GM18499 (cell line): ENCODE measurements around the gene TESMIN.

Source experiments
- ATAC-seq: cut with Tn5 transposase; IDR thresholded peaks from one replicate; pipeline ENCODE4 v1.9.1; 2021; ENCODE audit warnings: moderate number of reproducible peaks; ENCODE audit not compliant: insufficient read depth, unreplicated experiment

The TESMIN gene, protein sequence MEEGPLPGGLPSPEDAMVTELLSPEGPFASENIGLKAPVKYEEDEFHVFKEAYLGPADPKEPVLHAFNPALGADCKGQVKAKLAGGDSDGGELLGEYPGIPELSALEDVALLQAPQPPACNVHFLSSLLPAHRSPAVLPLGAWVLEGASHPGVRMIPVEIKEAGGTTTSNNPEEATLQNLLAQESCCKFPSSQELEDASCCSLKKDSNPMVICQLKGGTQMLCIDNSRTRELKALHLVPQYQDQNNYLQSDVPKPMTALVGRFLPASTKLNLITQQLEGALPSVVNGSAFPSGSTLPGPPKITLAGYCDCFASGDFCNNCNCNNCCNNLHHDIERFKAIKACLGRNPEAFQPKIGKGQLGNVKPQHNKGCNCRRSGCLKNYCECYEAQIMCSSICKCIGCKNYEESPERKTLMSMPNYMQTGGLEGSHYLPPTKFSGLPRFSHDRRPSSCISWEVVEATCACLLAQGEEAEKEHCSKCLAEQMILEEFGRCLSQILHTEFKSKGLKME

DNA sequence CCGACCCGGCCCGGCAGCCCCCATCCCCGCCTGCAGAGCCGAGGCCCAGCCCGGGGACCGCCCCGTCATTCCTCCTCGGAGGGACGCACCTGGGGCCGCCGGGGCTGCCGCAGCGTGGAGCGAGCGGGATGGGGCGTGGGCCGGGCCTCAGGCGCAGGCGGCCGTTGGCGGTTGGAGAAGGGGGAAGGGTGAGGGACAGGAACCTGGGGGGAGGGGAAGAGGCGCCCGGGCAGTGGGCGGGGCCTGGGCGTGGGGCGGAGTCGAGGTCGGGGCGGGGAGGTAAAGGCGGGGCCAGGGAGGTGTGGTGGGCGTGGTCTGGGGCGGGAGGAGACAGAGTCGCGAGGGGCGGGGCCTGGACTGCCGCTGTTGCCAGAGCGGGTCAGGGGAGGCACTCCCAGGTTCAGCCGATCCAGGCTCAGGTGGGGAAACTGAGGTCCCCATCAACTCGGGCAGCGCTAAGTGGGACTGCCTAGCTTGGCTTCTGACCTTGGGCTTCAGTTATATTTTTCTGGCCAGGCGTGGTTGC, at the start of gene TESMIN:
Gene TESMIN (minus strand): TSS at position 190 of the 526 bp plus-strand sequence. CDS start 860 bp downstream, outside the sequence.
- ATAC-seq, result no peak

DNA sequence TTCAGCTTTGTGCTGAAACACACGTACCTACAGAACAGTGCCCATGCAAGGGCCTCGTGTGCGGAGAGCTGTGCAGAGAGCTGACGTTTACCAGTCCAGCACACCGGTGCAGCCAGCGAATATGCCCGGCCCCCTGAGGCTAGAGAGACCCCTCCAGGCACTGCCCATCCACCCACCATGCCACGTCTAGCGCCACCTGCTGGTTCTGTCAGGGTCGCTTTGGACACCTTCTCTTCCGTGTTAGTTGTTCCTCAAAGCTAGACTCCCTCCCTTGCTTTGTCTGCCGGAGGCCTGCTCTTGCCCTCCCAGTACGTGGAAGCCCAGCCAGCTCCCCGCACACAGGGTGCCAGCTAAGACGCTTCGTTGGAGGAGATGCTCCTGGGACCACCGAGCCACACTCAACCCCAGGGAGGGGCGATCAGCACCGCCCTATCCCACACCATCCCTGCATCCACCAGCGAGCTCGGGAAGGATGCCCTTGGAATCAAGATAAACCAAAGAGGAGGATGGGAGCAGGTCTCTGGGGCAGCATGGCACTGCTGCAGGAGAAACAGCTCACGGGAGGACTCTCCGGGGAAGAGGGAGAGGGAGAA, 47.0 kb upstream of the TESMIN start:
- ATAC-seq, result no peak

DNA sequence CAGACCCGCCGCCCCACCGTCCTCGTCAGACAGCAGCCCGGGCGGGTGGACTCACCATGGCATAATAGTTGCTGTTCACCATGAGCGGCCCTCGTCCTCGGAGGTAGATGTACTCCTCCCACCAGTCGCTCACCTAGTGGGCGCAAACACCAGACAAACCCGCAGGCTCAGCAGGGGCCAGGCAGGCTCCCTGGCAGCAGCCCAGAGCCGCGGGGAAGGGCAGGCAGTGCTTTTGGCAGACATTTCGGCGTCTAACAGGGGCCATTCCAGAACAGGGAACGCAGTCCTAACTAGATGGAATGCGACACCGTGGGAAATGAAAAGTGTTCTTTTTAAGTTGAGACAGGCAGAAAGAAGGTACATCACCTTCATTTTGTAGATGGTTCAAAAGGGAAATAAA, 45.5 kb upstream of the TESMIN start:
- ATAC-seq, result no peak

DNA sequence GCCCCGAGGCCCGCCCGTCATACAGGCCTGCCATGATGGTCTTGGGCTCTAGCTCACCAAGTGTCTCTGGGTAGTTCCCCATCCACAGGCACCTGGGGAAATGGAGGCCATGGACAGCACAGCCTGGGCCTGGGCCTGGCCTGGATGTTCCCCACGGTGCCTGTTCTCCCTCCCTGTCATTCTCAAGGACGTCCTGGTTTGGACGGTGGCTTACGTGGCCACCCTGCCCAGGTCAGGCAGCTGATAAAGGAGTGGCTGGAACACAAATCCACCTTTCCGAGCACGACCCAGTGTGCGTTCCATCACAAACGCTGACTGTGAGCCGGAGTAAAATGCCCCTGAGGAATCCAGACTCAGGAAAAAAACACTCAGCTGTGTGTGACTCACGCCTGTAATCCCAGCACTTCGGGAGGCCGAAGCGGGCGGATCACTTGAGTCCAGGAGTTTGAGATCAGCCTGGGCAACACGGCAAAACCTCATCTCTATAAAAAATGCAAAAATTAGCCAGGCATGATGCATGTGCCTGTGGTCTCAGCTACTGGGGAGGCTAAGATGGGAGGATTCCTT, 41.2 kb upstream of the TESMIN start:
- no peak for ATAC-seq

DNA sequence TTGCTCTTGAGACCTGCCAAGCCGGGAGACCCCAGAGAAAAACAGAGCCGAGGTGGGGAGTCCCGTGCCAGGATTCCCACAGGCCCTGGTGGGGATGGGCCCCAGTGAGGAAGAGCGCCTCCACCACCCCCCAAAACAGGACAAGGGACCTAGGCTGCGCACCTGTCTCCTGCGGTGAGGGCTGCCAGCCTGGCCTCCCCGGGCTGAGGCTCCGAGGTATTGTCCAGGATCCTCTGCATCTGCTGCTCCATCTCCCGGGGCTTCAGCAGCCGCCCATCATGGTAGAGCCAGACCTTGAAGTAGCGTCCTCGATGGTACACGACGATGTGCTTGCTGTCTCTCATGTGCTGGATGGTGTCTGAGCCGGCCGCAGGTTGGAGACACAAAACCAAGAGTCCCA, 33.3 kb upstream of the TESMIN start:
- ATAC-seq, result no peak

- ATAC-seq, result no peak
Measured at GRCh38 chr11:68783216-68783821, 32.0 kb upstream of the TESMIN start.

GRCh38 chr11:68782711-68783110, 31.4 kb upstream of the TESMIN start:
- ATAC-seq, result no peak

DNA sequence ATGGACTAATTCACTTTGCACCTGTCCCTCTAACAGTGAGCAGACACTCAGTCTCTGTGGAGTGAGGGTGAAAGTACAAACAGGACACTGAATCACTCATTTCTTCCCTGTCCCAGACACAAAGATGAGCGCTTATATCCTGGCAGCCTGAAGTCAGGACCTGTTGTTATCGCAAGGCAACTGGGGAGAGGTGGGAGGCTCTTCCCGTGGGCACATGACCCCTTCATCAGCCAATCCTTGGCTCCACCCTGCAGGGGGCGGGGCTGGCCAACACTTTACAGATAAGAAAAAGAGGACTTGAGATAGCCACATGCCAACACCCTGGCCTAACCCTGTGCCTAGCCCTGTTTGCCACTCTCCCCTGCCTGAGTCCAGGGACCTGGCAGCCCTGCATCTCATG, 29.5 kb upstream of the TESMIN start:
- ATAC-seq, result no peak

DNA sequence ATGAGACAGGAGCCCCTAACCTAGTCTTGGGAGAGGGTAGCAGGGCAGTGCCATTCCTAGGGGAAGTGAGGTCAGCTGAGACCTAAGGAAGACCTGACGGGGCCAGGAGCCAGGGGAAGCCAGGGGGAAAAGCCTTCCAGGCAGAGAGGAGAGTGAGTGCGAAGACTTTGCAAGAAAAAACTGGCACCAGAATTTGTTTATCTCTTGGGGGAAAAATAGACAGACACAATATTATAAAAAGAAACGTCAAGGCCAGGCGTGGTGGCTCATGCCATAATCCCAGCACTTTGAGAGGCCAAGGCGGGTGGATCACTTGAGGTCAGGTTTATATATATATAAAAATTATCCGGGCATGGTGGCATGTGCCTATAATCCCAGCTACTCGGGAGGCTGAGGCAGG, 26.9 kb upstream of the TESMIN start:
- no peak for ATAC-seq

- ATAC-seq, result no peak
Measured at GRCh38 chr11:68776442-68777235, 25.3 kb upstream of the TESMIN start.

DNA sequence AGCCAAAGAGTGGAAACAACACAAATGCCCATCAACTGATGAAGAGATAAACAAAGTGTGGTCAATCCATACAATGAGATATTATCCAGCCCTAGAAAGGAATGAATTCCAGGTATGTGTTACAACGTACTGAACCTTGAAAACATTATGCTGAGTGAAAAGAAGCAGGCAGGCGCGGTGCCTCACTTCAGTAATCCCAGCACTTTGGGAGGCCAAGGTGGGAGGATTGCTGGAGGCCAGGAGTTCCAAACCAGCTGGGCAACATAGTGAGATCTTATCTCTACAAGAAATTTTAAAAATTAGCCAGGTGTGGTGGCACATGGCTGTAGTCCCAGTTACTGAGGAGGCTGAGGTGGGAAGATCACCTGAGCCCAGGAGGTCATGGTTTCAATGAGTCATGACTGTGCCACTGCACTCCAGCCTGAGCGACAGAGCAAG, 24.6 kb upstream of the TESMIN start:
- no peak for ATAC-seq

- no peak for ATAC-seq
Measured at GRCh38 chr11:68774194-68774585, 22.9 kb upstream of the TESMIN start.

DNA sequence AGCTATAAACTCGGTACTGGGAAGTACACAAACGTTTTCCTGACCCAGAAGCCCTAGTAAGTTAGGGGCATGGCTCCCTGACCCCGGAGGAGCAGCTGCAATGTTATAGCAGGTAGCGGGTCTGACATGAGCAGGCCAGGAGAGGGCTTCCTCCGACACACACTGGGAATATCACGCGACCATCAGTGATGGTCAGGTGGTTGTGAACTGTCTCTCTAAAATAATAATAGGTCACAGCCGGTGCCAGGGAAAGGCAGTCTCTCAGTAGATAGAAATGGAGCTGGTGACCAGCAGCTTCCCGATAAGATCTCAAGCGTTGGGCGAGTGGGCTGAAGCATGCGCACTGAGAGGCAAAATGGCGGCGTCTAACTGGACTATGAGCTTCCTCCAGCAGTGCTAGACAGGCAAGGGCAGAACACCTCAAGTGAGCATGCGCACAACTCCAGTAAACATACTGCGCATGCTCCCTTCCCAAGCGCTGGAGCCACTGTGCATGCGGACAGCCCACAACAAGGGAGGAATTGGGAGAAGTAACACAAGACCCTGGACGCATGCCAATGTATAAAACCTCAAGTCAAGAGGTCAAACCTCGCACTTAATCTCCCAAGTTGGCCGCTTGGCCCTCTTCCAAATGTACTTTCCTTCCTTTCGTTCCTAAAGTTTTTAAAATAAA, 22.3 kb upstream of the TESMIN start:
- no peak for ATAC-seq

- ATAC-seq, result no peak
Measured at GRCh38 chr11:68772936-68773335, 21.6 kb upstream of the TESMIN start.

GRCh38 chr11:68770781-68771180, 19.5 kb upstream of the TESMIN start:
- ATAC-seq, result no peak

GRCh38 chr11:68767672-68768071, 16.4 kb upstream of the TESMIN start:
- ATAC-seq, result no peak

DNA sequence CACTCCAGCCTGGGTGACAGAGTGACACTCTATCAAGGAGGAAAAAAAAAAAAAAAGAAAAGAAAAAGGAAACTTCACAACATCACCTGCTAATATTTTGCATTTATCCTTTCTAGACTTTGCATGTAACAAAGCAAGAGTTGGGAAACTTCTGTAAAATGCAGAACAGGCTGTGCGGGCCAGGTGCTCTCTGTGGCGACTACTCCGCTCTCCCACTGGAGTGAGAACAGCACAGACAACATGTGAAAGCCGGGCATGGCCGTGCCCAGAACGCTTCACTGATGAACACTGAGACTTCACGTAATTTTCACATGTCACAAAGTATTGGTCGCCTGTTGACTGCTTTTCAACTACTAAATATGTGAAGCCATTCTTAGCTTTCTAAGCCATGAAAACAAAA, 15.5 kb upstream of the TESMIN start:
- ATAC-seq, result no peak

GRCh38 chr11:68764746-68765145, 13.4 kb upstream of the TESMIN start:
- ATAC-seq, result no peak

DNA sequence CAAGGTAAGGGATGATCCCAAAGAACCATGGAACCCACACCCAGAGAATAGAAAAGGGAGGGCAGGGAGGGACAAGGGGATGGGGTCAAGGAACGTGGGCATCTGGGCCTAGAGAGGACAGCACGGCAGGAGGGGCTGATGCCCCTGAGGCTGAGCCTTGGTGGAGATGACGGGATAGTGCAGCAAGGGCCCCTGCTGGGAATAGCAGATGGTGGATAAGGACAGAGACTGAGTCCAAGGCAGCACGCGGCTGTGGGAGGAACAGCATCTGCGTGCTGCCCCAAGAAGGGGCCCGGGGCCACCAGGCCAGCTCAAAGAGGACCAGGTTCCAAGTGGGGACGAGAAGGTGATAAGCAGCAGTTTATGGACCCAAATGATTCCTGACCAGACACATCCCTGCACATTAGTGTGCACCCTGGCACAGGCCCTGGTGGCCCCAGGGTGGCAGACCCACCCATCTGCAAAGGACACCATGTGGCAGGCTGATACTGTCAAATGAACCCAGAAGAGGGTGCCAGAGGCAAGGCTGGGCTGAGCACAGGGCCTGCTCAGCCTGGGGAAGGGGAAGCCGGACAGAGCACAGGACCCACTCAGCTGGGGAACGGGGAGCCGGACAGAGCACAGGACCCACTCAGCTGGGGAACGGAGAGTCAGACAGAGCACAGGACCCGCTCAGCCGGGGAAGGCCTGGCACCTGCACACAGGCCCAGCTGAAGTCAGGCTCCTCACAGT, 12.8 kb upstream of the TESMIN start:
- no peak for ATAC-seq
